Epithelial cell of esophagus (primary cell): ENCODE results near the gene MCL1.

Source experiments
- DNase-seq: peaks from one replicate; pipeline ENCODE4 v3.0.0; 2010; ENCODE audit warnings: low read depth
- H3K4me3 ChIP-seq: 2 replicates; pipeline ENCODE4 v1.5.1; 2011; ENCODE audit warnings: mild to moderate bottlenecking, low read length, control low read depth
- CTCF ChIP-seq: IDR thresholded peaks from 2 replicates; pipeline ENCODE4 v1.5.1; 2011; ENCODE audit warnings: low read depth, mild to moderate bottlenecking, low read length, control low read depth, inconsistent platforms; ENCODE audit not compliant: insufficient read depth; ENCODE audit errors: missing control alignments

The MCL1 gene

GRCh38 chr1:150525348-150525747 lies 54.1 kb downstream of the MCL1 start:
- no peak overlapping the region for H3K4me3 ChIP-seq
- no peak for TF ChIP-seq CTCF
- DNase-seq: no peak
